ENCODE data around the gene PRKN.

Gene PRKN

DNA sequence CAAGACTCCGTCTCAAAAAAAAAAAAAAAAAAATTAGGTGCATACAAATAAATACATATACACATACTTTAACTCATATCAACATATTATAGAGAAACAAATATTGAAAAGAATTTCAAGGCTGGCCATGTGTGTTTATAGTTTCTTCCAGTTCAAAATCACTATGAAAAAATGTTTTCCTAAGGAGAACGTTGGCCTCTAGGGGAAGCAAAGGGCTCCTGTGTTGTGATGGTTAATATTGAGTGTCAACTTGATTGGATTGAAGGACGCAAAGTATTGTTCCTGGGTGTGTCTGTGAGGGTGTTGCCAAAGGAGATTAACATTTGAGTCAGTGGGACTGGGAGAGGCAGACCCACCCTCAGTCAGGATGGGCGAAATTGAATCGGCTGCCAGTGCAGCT, 1271.7 kb downstream of the PRKN start:
- no peak for DNase-seq (ENCODE audit: low read depth, low spot score)

DNA sequence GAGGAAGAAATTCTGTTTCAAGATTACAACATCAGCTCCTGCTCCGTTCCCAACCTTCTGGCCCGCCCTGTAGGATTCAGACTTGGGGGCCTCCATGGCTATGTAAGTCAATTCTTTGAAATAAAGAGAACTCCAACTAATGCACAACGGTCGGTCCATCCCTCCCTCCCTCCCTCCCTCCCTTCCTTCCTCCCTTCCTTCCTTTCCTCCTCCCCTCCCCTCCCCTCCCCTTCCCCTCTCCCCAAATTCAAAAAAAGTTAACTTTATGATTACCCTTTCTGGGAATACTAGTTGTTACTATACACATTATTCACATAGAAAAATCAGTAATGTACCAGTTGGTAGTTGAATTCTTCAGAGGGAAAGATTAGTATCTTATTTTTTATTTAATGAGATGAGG, 1274.0 kb downstream of the PRKN start:
- no peak for DNase-seq (ENCODE audit: low read depth, low spot score)

DNA sequence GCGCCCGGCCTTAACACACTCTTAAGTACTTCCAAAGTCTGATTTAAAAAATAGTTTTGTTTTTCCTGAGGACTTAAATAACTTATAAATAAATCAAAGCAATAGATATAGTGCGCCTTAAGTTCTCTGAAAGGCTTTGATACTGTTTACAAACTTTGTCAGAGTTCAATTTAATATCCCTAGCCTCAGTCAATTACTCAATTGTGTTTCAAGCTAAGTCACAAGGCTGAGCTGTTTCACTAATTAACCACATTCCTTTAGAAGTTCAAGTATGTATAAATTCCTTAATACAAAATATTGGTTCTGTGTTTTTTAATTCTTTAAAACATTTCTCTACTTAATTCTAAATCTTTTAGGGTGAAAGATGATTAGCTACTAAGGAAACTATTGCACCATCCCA, 1275.3 kb downstream of the PRKN start:
- DNase-seq (ENCODE audit: low read depth, low spot score) = no peak

DNA sequence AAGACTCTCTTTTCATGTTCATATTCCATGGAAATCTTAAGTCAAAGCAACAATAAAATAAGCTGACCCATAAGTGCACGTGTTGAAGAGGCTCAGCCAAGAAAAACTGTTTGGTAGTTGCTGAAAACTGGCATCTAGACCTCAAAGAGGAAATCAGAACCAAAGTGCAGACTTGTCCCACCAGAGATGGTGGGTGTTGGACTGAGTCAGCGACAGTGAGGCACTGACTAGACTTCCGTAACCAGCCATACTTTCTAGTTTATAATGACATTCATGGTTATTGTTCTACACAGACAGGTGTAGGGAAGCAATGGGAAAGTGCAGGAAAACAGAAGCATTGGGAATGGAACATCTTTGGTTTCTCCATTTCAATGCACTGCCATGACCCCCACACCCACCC, 1278.0 kb downstream of the PRKN start:
- DNase-seq (ENCODE audit: low read depth, low spot score) = no peak

DNA sequence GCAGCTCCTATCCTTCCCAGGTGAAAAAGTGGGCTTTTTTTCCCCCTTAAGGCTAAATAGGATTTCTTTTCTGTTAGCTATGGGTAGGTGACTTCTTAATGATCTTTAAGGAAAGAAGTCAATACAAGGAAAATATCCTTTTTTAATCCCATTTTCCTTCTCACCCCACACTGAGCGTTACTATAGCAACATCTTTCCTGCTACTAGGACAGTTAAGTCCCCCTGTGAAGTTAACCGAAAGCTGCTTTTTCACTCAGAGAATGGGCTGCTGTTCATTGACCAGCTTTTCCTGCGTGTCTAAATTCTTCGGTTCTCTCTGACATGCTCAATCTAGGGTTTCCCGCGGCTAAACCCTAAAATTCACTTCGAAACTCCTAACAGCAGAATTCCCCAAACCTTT, 1280.6 kb downstream of the PRKN start:
- no peak for DNase-seq (ENCODE audit: low read depth, low spot score)

DNA sequence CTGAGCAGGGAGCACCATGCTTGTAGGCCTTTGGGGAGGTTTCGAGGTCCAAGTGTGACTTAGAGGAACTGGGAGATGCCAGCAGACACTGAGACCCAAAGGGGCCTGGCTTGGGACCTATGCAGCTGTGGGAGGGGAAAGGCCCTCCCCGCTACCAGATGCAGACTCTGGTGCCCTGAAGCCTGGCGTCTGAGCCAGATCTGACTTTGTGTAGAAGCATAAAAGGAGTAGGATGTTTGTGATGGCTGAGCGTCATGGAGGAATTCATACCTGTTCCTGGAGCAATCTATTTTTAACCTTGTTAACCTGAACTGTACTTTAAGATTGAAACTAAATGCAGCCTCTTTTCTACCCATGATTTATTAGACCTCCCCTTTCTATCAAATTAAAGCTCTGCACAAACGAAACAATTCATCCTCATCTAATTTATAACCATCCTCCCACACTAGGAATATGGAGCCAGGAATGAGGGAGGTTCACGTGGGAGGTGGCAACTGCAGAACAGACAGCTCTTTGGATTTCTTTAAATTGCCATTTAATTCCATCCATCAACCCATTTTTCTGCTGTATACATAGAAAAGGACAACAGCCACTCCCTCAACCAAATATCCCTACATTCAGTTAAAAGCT, 1281.2 kb downstream of the PRKN start:
- DNase-seq (ENCODE audit: low read depth, low spot score) = no peak

DNA sequence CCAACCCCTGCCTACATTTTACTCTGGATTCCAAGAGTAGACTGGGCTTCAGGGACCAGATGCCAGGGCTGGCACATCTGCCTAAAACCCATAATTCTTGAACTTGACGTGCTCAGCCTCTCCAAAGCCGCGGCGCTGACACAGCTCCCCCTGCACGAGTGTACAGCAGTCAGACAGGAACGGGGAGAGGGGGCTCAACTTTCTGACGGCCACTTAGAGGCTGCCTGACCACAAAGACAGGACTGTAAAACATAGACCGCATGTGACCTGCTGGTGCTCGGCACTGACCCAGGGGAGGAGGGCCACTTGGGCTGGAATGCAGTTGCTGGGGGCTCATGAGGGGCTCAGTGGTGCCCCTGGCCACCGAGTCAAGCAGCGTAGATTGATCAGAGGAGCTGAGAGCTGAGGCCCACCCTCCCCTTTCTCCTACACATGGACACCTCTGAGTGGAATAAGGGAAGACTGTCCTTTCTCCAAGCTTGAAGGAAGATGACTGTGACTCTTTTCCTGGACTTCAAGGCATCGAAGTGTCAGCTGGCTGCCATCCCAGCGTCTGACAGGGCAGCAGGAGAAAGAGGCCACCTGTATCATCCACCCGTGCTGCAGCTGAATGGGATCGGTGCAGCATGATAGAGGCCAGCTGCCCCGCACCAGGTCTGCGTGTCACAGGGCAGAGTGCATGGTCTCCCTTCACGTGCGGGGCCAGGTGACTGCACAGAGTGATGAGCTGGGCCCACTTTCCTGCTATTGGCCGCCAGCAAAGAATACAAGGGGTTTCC, 1282.4 kb downstream of the PRKN start:
- no peak for DNase-seq (ENCODE audit: low read depth, low spot score)

DNA sequence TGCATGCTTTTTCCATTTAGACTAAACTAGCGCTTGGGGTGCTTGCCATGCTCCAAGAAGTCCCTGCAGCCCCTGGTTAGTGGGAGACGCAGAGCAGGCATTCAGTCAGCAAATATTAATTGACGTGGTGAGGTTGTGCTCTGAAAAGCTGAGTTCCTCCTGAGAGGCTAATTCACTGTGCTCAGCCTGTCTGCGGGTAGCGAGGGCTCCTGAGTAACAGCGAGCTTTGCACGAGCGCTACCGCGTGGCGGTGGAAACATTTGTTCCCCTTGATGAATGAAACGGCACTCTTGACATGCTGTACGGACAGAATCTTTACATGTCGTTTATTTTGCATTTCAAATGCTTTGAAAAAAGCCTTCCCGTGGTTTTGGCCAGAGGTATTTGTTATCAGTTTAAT, 1283.1 kb downstream of the PRKN start:
- DNase-seq (ENCODE audit: low read depth, low spot score) = peak; percentile 55

DNA sequence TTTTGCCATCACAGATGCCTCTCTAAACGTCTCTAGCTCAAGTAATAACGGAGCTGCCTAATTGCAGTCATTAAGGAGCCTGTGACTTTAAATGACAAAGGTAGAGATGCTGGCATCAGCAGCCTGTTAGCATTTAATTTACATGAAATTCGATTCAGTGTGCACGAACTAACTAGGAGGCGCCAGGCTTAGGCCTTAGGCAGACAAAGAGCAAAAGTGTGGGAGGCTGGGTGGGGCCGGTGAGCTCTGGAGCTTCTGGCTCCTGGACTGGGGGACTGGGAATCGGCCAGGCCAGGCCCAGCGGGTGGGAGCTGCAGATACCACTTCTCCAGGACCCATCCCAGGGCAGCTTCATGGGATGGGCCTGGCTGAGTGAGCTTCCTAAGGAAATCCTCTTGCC, 1283.7 kb downstream of the PRKN start:
- DNase-seq (ENCODE audit: low read depth, low spot score) = peak; percentile 88

DNA sequence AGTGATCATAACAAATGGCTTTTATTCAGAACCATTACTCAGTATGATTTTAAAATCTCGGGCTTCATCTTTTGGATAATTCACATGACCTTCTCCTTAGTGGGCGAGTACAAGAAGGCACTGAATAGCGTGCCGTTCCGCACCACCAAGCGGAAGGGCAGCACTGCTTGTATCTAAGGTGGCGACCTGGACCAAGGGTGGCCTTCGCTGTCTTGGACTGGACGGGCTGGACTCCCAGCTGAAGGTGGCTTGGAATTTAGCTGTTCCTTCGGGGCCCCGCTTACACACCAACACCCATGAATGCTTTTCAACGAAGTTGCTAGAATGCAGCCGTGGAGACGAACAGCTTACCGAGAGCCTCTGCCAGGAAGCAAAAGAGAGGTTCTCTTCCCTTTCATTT, 1285.1 kb downstream of the PRKN start:
- DNase-seq (ENCODE audit: low read depth, low spot score) = no peak

DNA sequence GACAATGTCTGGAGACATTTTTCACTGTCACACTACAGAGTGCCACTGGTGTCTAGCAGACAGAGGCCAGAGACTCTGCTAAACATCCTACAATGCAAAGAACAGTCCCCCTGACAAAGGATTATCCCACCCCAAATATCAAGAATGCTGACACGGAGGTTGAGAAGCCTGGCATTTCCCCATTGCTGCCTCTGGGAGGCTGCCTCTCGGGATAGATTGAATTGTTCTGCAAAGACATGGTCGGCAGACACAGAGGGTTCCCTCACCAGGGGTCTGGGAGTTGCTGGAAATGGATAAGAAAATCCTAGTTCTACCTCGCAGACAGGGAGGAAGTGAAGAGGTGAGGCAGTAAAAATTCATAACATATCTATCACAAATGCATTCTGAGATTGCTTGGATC, 1287.3 kb downstream of the PRKN start:
- no peak for DNase-seq (ENCODE audit: low read depth, low spot score)

DNA sequence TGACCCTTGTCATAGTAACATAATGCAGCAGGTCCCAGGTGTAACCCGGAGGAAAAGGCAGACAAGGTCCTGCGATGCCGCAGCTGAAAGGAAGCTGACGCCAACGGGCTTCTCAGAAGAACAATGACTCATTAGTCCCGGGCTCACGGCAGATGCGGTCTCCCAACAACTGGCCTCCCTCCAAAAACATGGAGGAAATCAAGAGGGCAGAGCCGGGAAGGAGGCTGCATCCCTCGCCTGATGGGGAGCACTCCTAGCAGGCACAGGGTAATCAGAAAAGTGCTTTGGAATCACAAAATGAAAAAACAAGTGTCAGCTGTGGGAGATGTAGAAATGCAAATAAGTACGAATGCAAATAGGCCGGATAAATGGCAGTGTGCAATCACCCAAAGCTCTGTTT, 1288.5 kb downstream of the PRKN start:
- DNase-seq (ENCODE audit: low read depth, low spot score) = peak; percentile 14

DNA sequence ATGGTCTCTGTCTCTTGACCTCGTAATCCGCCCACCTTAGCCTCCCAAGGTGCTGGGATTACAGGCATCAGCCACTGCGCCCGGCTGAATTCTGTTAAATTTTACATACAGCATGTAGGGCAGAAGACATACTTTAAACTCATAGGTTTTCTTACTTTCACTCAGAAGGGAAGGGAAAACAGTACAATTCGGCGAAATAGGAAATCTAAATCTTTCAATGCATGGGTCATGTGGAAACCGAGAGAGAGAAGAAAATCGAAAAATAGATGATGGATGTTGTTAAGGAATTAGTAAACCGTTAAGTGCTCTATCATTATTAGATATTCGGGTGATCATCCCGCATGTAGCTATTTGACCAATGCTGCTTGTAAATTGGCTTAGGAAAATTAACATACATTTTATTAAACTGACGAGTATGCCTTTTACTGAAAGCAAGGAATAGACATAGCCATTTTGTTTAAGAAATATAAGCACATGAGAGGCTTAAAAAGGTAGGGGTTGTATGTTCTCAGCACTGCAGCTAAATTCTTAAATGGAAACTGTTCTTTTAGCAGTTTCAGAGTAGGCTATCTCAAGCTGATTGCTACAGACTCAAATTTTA, 1289.0 kb downstream of the PRKN start:
- DNase-seq (ENCODE audit: low read depth, low spot score) = no peak

DNA sequence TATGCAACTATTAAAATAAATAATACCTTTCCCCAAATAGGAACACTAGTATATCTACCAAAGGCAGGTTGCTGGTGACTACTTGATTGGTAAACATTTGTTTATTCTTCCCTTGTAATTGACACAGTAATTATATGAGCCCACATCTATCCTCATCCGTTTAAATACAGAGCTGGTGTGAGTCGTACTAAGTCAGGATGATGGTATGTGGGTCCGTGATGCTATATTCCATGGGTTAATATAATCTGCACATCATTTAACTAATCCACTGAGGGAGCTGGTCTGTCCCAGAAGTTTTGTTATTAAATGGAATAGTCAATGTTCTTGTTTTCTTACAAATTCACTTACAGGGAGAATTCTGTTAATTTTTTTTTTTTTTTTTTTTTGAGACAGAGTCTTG, 1289.7 kb downstream of the PRKN start:
- no peak for DNase-seq (ENCODE audit: low read depth, low spot score)

DNA sequence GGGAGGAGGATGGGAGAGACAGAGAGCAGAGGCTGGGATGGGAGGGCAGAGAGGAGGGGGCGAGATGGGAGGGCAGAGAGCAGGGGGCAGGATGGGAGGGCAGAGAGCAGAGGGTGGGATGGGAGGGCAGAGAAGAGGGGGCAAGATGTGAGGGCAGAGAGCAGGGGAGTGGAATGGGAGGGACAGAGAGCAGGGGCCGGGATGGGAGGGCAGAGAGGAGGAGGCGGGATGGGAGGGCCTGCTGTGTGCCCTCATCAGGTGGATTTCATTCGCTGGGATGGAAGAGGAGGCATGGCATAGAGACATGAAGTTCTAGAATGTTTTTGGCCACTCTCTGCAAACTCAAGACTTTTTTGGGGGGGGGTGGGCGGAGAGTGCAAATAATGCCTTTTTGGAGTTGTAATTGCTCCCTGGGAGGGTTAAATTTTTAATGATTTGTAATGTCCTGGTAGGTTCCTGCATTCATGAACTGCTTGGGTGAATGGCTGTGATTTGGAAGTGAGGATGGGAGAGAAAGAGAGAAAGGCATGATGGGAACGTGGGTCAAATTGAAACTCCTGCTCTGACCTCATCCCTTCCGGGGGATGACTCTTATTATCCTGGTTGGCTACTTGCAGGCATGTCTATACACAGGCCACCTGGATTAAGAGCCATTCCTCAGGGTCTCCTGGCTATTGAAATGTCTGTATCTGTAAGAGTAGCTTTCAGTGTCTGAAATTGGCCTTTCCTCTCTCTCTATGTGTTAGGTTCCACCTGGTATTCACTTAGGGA, 1291.3 kb downstream of the PRKN start:
- DNase-seq (ENCODE audit: low read depth, low spot score) = no peak

DNA sequence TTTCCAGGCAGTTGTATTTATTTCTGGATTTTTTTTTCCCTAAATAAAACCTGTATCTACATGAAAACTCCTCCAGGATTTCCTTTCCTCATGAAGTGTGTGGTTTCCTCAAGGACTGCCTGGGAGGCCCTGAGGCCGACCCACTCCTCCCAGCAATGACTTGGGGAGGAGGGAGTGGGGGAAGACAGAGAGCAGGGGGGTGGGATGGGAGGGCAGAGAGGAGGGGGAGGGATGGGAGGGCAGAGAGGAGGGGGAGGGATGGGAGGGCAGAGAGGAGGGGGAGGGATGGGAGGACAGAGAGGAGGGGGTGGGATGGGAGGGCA, 1291.9 kb downstream of the PRKN start:
- DNase-seq (ENCODE audit: low read depth, low spot score) = no peak

DNA sequence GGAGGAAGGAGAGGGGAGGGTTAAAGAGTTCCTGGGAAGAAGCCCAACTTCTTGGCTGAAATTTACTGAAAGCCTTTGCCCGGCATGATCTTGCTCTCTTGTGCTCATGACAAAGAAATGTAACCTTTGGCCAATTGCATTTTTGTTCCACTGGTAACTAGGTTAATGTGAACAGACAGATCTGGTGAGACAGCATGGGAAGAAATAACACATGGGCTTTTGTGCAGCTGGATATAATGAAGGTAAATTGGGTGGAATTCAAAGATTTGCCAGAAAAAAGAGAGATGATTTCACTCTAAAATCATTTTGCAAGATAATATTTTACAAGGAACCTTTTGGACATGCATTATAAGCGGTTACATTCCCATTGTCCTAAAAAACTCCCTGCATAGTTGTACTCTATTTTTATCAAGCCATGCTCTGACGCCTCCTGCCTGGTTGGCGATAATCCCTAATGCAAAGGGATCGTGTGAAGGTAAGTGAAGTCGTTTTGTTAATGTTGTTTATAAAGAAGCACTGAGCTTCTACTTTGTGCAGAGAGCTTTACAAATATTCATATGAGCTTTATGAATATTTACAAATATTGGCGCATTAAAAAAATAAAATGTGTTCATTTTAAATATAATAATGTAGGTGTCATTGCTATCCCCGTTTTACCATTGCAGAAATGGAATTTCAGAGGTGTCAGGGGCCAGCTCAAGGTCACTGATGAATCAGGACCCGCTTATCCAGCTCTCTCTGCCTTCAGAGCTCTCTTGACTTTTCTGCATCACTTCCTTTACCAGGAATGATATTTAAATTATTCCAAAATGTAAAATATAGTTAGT, 1292.4 kb downstream of the PRKN start:
- DNase-seq (ENCODE audit: low read depth, low spot score) = no peak

DNA sequence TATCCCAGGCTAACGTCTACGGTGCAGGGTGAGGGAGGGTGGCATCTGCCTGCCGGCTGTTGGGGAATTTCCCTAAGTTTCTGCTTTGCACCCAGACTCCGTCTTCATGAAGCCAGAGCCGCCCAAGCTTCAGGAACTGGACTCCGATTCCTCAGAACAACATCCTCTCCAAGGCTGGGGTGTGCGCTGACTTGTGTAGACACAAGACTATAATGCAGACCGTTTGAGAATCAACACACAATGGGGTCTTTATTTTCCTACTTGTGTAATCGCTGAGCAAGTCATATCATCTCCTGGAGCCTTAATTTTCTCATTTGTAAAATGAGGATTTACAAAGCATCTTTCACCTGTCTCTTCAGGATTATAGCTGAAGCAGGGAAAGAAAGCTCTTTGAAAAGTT, 1293.2 kb downstream of the PRKN start:
- no peak for DNase-seq (ENCODE audit: low read depth, low spot score)

DNA sequence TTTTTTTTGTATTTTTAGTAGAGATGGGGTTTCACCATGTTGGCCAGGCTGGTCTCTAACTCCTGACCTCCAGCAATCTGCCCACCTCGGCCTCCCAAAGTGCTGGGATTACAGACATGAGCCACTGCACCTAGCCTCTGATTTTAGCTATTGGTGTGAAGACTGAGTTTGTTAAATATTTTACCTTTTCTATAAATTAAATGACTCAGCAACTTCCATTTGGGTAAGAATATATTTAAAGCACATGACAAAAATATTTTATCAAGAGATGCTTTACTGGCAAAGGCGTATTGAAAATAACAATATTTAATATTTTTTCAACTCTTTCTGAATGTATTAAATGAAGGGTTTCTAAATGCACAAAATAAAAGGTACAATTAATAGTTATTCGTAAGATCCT, 1295.0 kb downstream of the PRKN start:
- DNase-seq (ENCODE audit: low read depth, low spot score) = no peak

DNA sequence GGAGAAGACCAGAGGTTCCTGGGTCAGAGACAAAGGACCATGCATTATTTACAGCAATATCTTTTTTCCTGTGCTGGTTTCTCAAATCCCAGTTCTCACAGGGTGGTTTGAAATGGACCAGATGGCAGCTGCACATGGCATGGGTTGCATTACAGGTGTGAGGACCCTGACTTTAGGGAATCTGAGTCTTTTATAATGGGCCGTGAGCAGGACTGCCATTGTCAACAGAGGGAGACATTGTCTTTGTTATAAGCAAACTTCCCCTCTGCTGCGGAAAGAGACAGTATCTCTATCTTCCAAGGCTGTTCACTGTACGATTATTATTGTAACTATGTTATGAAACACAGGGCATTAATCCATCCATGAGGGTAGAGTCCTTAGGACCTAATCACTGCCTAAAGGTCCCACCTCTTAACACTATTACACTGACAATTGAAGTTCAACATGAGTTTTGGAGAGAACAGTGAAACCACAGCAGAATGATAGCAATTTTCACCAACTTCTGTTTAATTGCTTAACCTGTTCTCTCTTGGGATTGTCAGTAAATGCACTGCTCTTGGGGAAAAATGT, 1297.6 kb downstream of the PRKN start:
- no peak for DNase-seq (ENCODE audit: low read depth, low spot score)

DNA sequence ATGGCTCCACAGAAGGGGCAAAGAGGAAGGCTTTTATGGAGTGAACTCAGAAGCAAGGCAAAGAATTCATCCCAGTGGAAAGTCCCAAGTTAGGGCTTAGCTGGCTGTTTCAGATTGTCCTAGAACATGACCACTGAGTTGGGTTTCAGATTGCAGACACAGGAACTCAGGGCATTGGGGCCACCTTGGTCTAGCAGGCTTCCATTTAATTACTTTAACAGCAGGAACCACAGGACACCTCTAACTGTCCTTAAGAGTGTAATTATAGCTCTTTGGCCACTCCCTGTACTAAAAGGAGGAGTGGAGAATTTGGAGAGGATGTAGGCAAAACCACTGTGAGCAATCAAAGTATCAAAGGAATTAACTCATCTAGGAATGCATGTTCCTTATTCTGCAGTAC, 1303.1 kb downstream of the PRKN start:
- DNase-seq (ENCODE audit: low read depth, low spot score) = no peak

All from ELF-1 (cell line).